Neural cell (in vitro differentiated cells): ENCODE data around the gene MTNR1A. TPM values are rescaled to one million over a fixed set of nuclear protein-coding genes. Genes with fewer than 3 reads are reported as not detected.

ENCODE experiments used
- H2AFZ ChIP-seq: fragments of 200-600, 300-800 bp; sonication (generic), shearing (Covaris generic); 2 replicates; pipeline ENCODE4 v1.6.0; 2014; ENCODE audit warnings: low read depth, mild to moderate bottlenecking, antibody characterized with exemption, low read length, moderate library complexity
- H3F3A ChIP-seq: fragments of 200-600 bp; shearing (Covaris generic); 2 replicates; pipeline ENCODE4 v1.6.1; 2016; ENCODE audit warnings: mild to moderate bottlenecking, moderate library complexity, mixed read lengths, antibody characterized with exemption, low read length; ENCODE audit not compliant: insufficient read depth, poor library complexity, severe bottlenecking
- H3K27ac ChIP-seq: fragments of 200-600, 300-800 bp; sonication (generic), shearing (Covaris generic); 2 replicates; pipeline ENCODE4 v1.5.1; 2014; ENCODE audit warnings: mild to moderate bottlenecking, low read length, moderate library complexity
- H3K27me3 ChIP-seq: fragments of 300-800, 200-600 bp; sonication (generic), shearing (Covaris generic); 2 replicates; pipeline ENCODE4 v1.6.0; 2014; ENCODE audit warnings: mild to moderate bottlenecking, low read depth, low read length, moderate library complexity; ENCODE audit not compliant: insufficient read depth
- H3K36me3 ChIP-seq: fragments of 300-800, 200-600 bp; sonication (generic), shearing (Covaris generic); 2 replicates; pipeline ENCODE4 v1.5.1; 2014; ENCODE audit warnings: mild to moderate bottlenecking, antibody characterized with exemption, low read length, moderate library complexity; ENCODE audit not compliant: insufficient read depth
- H3K4me2 ChIP-seq: fragments of 300-800, 200-600 bp; sonication (generic), shearing (Covaris generic); 2 replicates; pipeline ENCODE4 v1.6.0; 2014; ENCODE audit warnings: mild to moderate bottlenecking, low read length
- H3K4me3 ChIP-seq: fragments of 300-800, 200-600 bp; sonication (generic), shearing (Covaris generic); 2 replicates; pipeline ENCODE4 v1.5.1; 2014; ENCODE audit warnings: mild to moderate bottlenecking, low read length, moderate library complexity
- H3K79me2 ChIP-seq: fragments of 200-600 bp; shearing (Covaris generic); replicated peaks from 2 replicates; pipeline ENCODE4 v1.6.0; 2014; ENCODE audit warnings: mild to moderate bottlenecking, low read length, moderate library complexity; ENCODE audit not compliant: insufficient read depth
- H3K9ac ChIP-seq: fragments of 300-800, 200-600 bp; sonication (generic), shearing (Covaris generic); 2 replicates; pipeline ENCODE4 v1.6.1; 2016; ENCODE audit warnings: mild to moderate bottlenecking, low read length, mixed read lengths
- H3K9me2 ChIP-seq: fragments of 200-600 bp; shearing (Covaris generic); 2 replicates; pipeline ENCODE4 v1.6.1; 2016; ENCODE audit warnings: mild to moderate bottlenecking, low read length, mixed read lengths; ENCODE audit not compliant: insufficient read depth
- H3K9me3 ChIP-seq: fragments of 200-600, 300-800 bp; sonication (generic), shearing (Covaris generic); 2 replicates; pipeline ENCODE4 v1.6.1; 2016; ENCODE audit warnings: mild to moderate bottlenecking, mixed run types, low read length, moderate library complexity, mixed read lengths
- H4K20me1 ChIP-seq: fragments of 200-600 bp; shearing (Covaris generic); 2 replicates; pipeline ENCODE4 v1.6.1; 2016; ENCODE audit warnings: mild to moderate bottlenecking, mixed run types; ENCODE audit not compliant: insufficient read depth
- CTCF ChIP-seq: fragments of 450-650 bp; IDR thresholded peaks from 2 replicates; pipeline ENCODE4 v1.5.1; 2014; ENCODE audit warnings: antibody characterized with exemption, mild to moderate bottlenecking, moderate library complexity; ENCODE audit not compliant: poor library complexity, severe bottlenecking
- EP300 ChIP-seq: fragments of 450-650 bp; conservative IDR thresholded peaks from 2 replicates; pipeline ENCODE4 v1.6.1; 2014; ENCODE audit warnings: antibody characterized with exemption, mild to moderate bottlenecking, moderate library complexity; ENCODE audit not compliant: poor library complexity, severe bottlenecking
- EZH2 ChIP-seq: fragments of 200-600, 300-800 bp; shearing (Covaris generic), sonication (generic); IDR thresholded peaks from 2 replicates; pipeline ENCODE4 v1.6.1; 2014; ENCODE audit warnings: antibody characterized with exemption, low read length, borderline replicate concordance, mild to moderate bottlenecking; ENCODE audit not compliant: insufficient read depth, poor library complexity, severe bottlenecking
- MXI1 ChIP-seq: fragments of 450-650 bp; conservative IDR thresholded peaks from 2 replicates; pipeline ENCODE4 v1.6.1; 2014; ENCODE audit warnings: antibody characterized with exemption, mild to moderate bottlenecking; ENCODE audit not compliant: poor library complexity, severe bottlenecking
- POLR2AphosphoS5 ChIP-seq: IDR thresholded peaks from 2 replicates; pipeline ENCODE4 v1.6.1; 2012
- RAD21 ChIP-seq: fragments of 450-650 bp; conservative IDR thresholded peaks from 2 replicates; pipeline ENCODE4 v1.6.1; 2014; ENCODE audit warnings: antibody characterized with exemption, mild to moderate bottlenecking, moderate library complexity
- REST ChIP-seq: IDR thresholded peaks from 2 replicates; pipeline ENCODE4 v1.6.1; 2012; ENCODE audit warnings: borderline replicate concordance
- SMC3 ChIP-seq: fragments of 450-650 bp; conservative IDR thresholded peaks from 2 replicates; pipeline ENCODE4 v1.6.1; 2014; ENCODE audit warnings: antibody characterized with exemption, mild to moderate bottlenecking, moderate library complexity; ENCODE audit not compliant: poor library complexity
- TAF1 ChIP-seq: IDR thresholded peaks from 2 replicates; pipeline ENCODE4 v1.6.1; 2012; ENCODE audit warnings: low read depth
- polyA plus RNA-seq: library from polyadenylated mRNA; depleted of rRNA; stranded (reverse); fragments of >200 nt; gene quantifications from 2 replicates; pipeline ENCODE4 v1.2.3, GENCODE V29; 2014

The MTNR1A gene
- polyA plus RNA-seq, 1 donor from 2014 or later, result not detected

- H4K20me1 ChIP-seq, result no peaks in the 10 kb centered on the region
- H3K9me2 ChIP-seq, result no peaks in the 10 kb centered on the region
- H3K9ac ChIP-seq, result no peak overlapping the region
- no peak for TF ChIP-seq REST
- no peak for TF ChIP-seq SMC3
- no peak for TF ChIP-seq EZH2
- no peak for TF ChIP-seq MXI1
- no peak for TF ChIP-seq TAF1
- TF ChIP-seq CTCF, result no peak
- TF ChIP-seq RAD21, result no peak
- TF ChIP-seq POLR2AphosphoS5, result no peak
- no peak for TF ChIP-seq EP300
- no peaks in the 10 kb centered on the region for H3F3A ChIP-seq
- H3K36me3 ChIP-seq, result no peaks in the 10 kb centered on the region
- H2AFZ ChIP-seq, result no peak overlapping the region
- no peaks in the 10 kb centered on the region for H3K79me2 ChIP-seq
- no peak overlapping the region for H3K4me2 ChIP-seq
- H3K9me3 ChIP-seq, result peaks cover 5% of the 10 kb centered on the region
- H3K27me3 ChIP-seq, result no peaks in the 10 kb centered on the region
- no peak overlapping the region for H3K4me3 ChIP-seq
- H3K27ac ChIP-seq, result no peak overlapping the region
Observed at GRCh38 chr4:186497043-186497442, 58.3 kb downstream of the MTNR1A start.

GRCh38 chr4:186494496-186494895, 60.9 kb downstream of the MTNR1A start:
- H3K27me3 ChIP-seq, result no peaks in the 10 kb centered on the region
- peaks cover 5% of the 10 kb centered on the region for H3K9me3 ChIP-seq
- no peak overlapping the region for H3K4me2 ChIP-seq
- H3F3A ChIP-seq, result no peaks in the 10 kb centered on the region
- H3K79me2 ChIP-seq, result no peaks in the 10 kb centered on the region
- no peaks in the 10 kb centered on the region for H3K9me2 ChIP-seq
- H2AFZ ChIP-seq, result no peak overlapping the region
- no peak for TF ChIP-seq RAD21
- no peak for TF ChIP-seq SMC3
- H3K36me3 ChIP-seq, result no peaks in the 10 kb centered on the region
- no peak overlapping the region for H3K27ac ChIP-seq
- no peaks in the 10 kb centered on the region for H4K20me1 ChIP-seq
- H3K9ac ChIP-seq, result no peak overlapping the region
- H3K4me3 ChIP-seq, result no peak overlapping the region

- Histone ChIP-seq H3K79me2 (no peaks in the 10 kb centered on the region), H4K20me1 (no peaks in the 10 kb centered on the region), H3K27me3 (no peaks in the 10 kb centered on the region), H3K9me3 (no peaks in the 10 kb centered on the region), H3F3A (no peaks in the 10 kb centered on the region), H3K27ac (no peak overlapping the region), H3K9me2 (no peaks in the 10 kb centered on the region), H3K4me2 (no peak overlapping the region), H3K4me3 (no peak overlapping the region), H2AFZ (no peak overlapping the region), H3K36me3 (no peaks in the 10 kb centered on the region), H3K9ac (no peak overlapping the region)
- TF ChIP-seq SMC3 (no peak), RAD21 (no peak)
Observed at GRCh38 chr4:186487726-186488125, 67.6 kb downstream of the MTNR1A start.
